Esophagus squamous epithelium (tissue), 4 donors: ENCODE results near the gene LURAP1L.

Experiments used
- POLR2A ChIP-seq, 4 donors: fragments of 450-650 bp; IDR thresholded peaks; one replicate each; pipeline ENCODE4 v1.6.1; 2017; ENCODE audit warnings: antibody characterized with exemption in 4 of 4, mild to moderate bottlenecking in 4 of 4, moderate library complexity in 3 of 4
- TF ChIP-seq, protein P1 (sequence below), 6 experiments: fragments of 450-650 bp in 4 of 6; fragments of 200-600 bp in 2 of 6; sonication (generic) in 2 of 6; IDR thresholded peaks; one replicate each; pipeline ENCODE4 v1.5.1; 2016 to 2019; ENCODE audit warnings: antibody characterized with exemption in 6 of 6, mild to moderate bottlenecking in 4 of 6, moderate library complexity in 4 of 6

DNA sequence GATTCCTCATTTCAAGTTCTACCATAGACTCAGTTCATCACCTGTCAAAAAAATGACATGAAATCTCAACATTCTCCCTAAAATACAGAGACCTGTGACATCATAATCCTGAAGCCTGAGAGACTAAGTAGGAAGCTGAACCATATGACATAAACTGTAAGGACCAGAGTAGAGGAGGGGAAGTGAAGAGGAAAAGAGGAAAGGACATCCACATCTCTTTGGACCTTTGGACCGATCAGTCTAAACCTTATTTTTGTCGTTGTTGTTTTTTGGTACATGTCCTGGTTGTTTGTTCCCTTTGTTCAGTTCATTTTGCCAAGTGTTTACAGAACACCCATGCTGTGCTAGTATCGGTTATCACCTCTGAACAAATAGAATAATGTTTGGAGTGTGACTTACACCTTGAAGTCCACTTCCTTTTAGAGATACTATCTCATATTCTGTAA, 41.9 kb downstream of the LURAP1L start:
- no peak for TF ChIP-seq POLR2A (IDR thresholded peaks at IDR 0.05)
- TF ChIP-seq, protein P1, sequence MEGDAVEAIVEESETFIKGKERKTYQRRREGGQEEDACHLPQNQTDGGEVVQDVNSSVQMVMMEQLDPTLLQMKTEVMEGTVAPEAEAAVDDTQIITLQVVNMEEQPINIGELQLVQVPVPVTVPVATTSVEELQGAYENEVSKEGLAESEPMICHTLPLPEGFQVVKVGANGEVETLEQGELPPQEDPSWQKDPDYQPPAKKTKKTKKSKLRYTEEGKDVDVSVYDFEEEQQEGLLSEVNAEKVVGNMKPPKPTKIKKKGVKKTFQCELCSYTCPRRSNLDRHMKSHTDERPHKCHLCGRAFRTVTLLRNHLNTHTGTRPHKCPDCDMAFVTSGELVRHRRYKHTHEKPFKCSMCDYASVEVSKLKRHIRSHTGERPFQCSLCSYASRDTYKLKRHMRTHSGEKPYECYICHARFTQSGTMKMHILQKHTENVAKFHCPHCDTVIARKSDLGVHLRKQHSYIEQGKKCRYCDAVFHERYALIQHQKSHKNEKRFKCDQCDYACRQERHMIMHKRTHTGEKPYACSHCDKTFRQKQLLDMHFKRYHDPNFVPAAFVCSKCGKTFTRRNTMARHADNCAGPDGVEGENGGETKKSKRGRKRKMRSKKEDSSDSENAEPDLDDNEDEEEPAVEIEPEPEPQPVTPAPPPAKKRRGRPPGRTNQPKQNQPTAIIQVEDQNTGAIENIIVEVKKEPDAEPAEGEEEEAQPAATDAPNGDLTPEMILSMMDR (IDR thresholded peaks at IDR 0.05) = no peak
